Stomach (tissue), 9 donors: ENCODE measurements around the gene PTPRF. TPM values are rescaled to one million over a fixed set of nuclear protein-coding genes. Genes with fewer than 3 reads are reported as not detected.

Source experiments
- DNase-seq, 2 donors: peaks; one replicate each; pipeline versions ENCODE4 v3.0.0 to v3.0.0-alpha.2; 2013 to 2019
- H3K27ac ChIP-seq, 5 donors: fragments of 200-600 bp in 4 of 5; sonication (generic) in 4 of 5; one replicate each; pipeline ENCODE4 v1.5.1; 2013 to 2019; ENCODE audit warnings: mild to moderate bottlenecking in 1 of 5, moderate library complexity in 1 of 5
- H3K27me3 ChIP-seq, 3 donors: fragments of 200-600 bp; sonication (generic); one replicate each; pipeline ENCODE4 v1.5.1; 2017 to 2019; ENCODE audit warnings: mixed run types in 1 of 3
- H3K36me3 ChIP-seq, 4 donors: fragments of 200-600 bp; sonication (generic); 1 replicate in 3 of 4; 2 replicates in 1 of 4; pipeline ENCODE4 v1.5.1; 2016 to 2019
- H3K4me1 ChIP-seq, 4 donors: fragments of 200-600 bp; sonication (generic); one replicate each; pipeline ENCODE4 v1.5.1; 2016 to 2019
- H3K4me3 ChIP-seq, 4 donors: fragments of 200-600 bp; sonication (generic) in 3 of 4; one replicate each; pipeline ENCODE4 v1.5.1; 2016 to 2019; ENCODE audit warnings: mild to moderate bottlenecking in 1 of 4
- H3K9me3 ChIP-seq, 4 donors: fragments of 200-600 bp; sonication (generic); one replicate each; pipeline ENCODE4 v1.5.1; 2016 to 2019
- EP300 ChIP-seq: sonication (generic); formaldehyde crosslinking; IDR thresholded peaks from one replicate; pipeline ENCODE4 v1.6.1; 2017; ENCODE audit warnings: antibody characterized with exemption
- POLR2A ChIP-seq, 4 donors: fragments of 450-650 bp; IDR thresholded peaks; one replicate each; pipeline ENCODE4 v1.6.1; 2016; ENCODE audit warnings: antibody characterized with exemption in 4 of 4, control low read depth in 2 of 4, mild to moderate bottlenecking in 1 of 4, moderate library complexity in 1 of 4
- POLR2AphosphoS5 ChIP-seq, 3 donors: sonication (generic); formaldehyde crosslinking; IDR thresholded peaks; one replicate each; pipeline ENCODE4 v1.6.1; 2016; ENCODE audit warnings: antibody characterized with exemption in 3 of 3
- WGBS, 5 donors: extraction: QIAGEN DNeasy Blood & Tissue Kit in 3 of 5; methylation state at CpG; one replicate each; pipeline versions ENCODE4 v1.1.5 to v1.1.7; 2013 to 2018; 5-methylcytosine and 5-hydroxymethylcytosine counted together
- intact Hi-C: fragments of 100-400 bp; cut with DNase I; formaldehyde crosslinking; loops from one replicate; pipeline ENCODE4 v1.15.1; 2023; ENCODE audit warnings: low total_unique reads
- polyA plus RNA-seq, 3 donors: library from polyadenylated mRNA; stranded (reverse); fragments of 200-250 nt; gene quantifications; one replicate each; pipeline ENCODE4 v1.2.3, GENCODE V29; 2013
- total RNA-seq, 5 donors: library from RNA; depleted of rRNA; stranded (reverse); fragments of >200 nt; gene quantifications; one replicate each; pipeline versions ENCODE4 v1.1.0 to v1.2.3, GENCODE V29; 2014 to 2016
- TF ChIP-seq, protein P1 (sequence below), 7 experiments: fragments of 450-650 bp in 4 of 7; fragments of 200-600 bp in 3 of 7; sonication (generic) in 3 of 7; IDR thresholded peaks; one replicate each; pipeline ENCODE4 v1.5.1; 2016 to 2019; ENCODE audit warnings: antibody characterized with exemption in 7 of 7, control low read depth in 2 of 7, mild to moderate bottlenecking in 1 of 7
- donor health status: healthy with polysubstance abuse.
- donor health status: Bipolar disorder and iron deficiency.
- donor health status: healthy.

The PTPRF gene
- total and polyA plus RNA-seq, 8 donors: 11.3 to 282 (median 82.0) TPM

DNA sequence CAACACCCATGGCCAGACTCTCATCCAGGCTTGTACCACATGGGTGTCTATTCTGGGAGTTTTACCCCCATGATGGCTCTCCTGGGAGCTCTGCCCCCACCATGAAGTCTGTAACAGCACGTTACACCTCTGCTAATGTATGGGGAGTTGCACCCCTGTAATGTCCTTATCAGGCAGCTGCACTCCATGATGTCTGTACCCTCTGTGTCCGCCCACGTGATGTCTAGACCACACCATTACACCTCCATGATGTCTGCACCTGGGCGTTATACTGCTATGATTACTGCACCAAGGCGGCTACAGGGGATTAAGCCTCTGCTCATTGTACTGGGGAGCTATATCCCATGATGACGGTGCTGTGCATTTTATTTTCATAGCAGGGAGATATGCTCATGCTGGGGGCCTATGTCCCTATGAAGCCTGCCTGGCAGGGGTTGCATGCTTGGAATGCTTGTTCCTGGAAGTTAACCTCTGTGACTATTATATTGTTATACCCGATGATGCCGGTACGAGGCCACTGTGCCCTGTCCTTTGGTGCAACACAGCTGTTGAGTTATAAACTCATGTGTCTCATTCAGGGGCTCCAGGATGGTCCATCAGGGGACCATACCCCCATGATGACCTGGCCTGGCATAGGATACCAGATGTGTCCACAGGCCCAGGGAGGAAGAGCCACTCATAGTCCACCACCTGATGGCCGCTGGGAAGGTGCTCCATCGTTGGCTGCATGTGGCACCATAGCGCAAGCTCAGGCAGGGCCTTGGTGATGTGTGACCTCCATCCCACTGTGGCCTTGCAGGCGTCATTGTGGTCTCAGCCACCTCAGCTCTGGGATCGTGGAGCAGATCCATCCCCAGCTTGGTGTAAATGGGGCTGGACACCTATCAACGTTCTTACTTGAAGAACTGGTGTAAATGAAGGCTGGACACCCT is 12.1 kb downstream of the PTPRF start:
- Histone ChIP-seq H3K27ac (peak overlapping the region; percentile 71 to 92 (median 87)), H3K4me1 (peaks cover 88 to 100% (median 99%) of the 10 kb centered on the region in 4 donors), H3K27me3 (no peaks in the 10 kb centered on the region), H3K36me3 (peaks cover 5 to 8% (median 7%) of the 10 kb centered on the region in 4 donors), H3K9me3 (no peaks in the 10 kb centered on the region), H3K4me3 (no peak overlapping the region)
- TF ChIP-seq, protein P1, sequence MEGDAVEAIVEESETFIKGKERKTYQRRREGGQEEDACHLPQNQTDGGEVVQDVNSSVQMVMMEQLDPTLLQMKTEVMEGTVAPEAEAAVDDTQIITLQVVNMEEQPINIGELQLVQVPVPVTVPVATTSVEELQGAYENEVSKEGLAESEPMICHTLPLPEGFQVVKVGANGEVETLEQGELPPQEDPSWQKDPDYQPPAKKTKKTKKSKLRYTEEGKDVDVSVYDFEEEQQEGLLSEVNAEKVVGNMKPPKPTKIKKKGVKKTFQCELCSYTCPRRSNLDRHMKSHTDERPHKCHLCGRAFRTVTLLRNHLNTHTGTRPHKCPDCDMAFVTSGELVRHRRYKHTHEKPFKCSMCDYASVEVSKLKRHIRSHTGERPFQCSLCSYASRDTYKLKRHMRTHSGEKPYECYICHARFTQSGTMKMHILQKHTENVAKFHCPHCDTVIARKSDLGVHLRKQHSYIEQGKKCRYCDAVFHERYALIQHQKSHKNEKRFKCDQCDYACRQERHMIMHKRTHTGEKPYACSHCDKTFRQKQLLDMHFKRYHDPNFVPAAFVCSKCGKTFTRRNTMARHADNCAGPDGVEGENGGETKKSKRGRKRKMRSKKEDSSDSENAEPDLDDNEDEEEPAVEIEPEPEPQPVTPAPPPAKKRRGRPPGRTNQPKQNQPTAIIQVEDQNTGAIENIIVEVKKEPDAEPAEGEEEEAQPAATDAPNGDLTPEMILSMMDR (IDR thresholded peaks at IDR 0.05): no peak
- TF ChIP-seq EP300 (no peak), POLR2A (IDR thresholded peaks at IDR 0.05) (no peak), POLR2AphosphoS5 (IDR thresholded peaks at IDR 0.05) (no peak)
- DNase-seq: no peak
- 65 to 80% (median 76%) methylated on average over 12 to 15 of the region's 15 CpGs for WGBS, 5 donors
- intact Hi-C loops: no loop called here

DNA sequence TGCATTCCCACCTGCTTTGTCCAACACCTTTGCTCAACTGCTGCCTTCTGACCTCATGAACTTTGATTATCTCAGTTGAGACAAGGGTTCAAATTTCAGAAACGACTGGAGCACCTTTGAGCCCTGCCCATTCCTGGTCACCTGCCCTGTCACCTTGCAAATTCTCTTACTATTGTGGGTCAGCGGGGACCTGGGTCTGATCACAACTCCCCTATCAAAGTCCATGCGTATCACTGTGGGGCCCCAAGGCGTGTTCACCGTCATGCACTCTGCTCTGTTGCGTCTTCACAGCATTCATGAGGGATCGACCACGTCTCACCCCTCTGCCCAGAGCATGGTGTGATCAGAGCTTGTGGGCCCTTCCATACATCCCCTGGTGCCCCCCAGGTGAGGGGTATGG is 12.9 kb downstream of the PTPRF start:
- intact Hi-C loops: no loop called here
- 57 to 79% (median 66%) methylated on average over 8 of the region's 8 CpGs for WGBS, 5 donors
- peaks cover 89 to 100% (median 99%) of the 10 kb centered on the region in 4 donors for H3K4me1 ChIP-seq

DNA sequence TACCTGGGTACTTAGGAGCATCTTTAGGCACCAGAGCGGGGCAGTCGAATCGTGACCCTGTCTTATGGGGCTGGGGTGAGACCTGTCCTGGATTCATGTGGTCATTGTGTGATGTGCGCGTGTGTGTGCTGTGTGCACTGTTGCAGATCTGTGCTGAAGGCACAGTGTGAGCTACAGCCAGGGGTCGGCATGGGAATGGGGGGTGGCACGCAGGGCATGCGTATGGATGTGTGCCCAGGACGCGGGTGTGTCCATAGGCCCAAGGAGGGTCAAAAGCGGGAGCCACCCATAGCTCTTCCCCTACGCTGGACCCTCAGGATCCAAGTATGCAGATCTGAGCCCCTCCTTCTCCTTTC is 14.6 kb downstream of the PTPRF start:
- Histone ChIP-seq H3K36me3 (no peaks in the 10 kb centered on the region), H3K9me3 (no peaks in the 10 kb centered on the region), H3K4me1 (peaks cover 99 to 100% (median 100%) of the 10 kb centered on the region in 4 donors), H3K4me3 (no peak overlapping the region), H3K27ac (peak overlapping the region; percentile 71 to 92 (median 87)), H3K27me3 (no peaks in the 10 kb centered on the region)
- TF ChIP-seq EP300 (no peak), POLR2AphosphoS5 (IDR thresholded peaks at IDR 0.05) (no peak), POLR2A (IDR thresholded peaks at IDR 0.05) (no peak)
- TF ChIP-seq, protein P1 (IDR thresholded peaks at IDR 0.05): no peak
- 48 to 79% (median 62%) methylated on average over 6 to 12 of the region's 12 CpGs for WGBS, 5 donors
- no peak for DNase-seq
- intact Hi-C loops: no loop called here

More for the DNA sequence above, 12.9 kb downstream of the PTPRF start:
- Histone ChIP-seq H3K36me3 (peaks cover 2 to 7% (median 5%) of the 10 kb centered on the region in 4 donors), H3K9me3 (no peaks in the 10 kb centered on the region), H3K27ac (peak overlapping the region; percentile 43 to 92 (median 87)), H3K4me3 (no peak overlapping the region), H3K27me3 (no peaks in the 10 kb centered on the region)
- DNase-seq: no peak
- TF ChIP-seq, protein P1 (IDR thresholded peaks at IDR 0.05): no peak
- TF ChIP-seq POLR2A (IDR thresholded peaks at IDR 0.05): no peak
- TF ChIP-seq POLR2AphosphoS5 (IDR thresholded peaks at IDR 0.05): no peak
- no peak for TF ChIP-seq EP300

DNA sequence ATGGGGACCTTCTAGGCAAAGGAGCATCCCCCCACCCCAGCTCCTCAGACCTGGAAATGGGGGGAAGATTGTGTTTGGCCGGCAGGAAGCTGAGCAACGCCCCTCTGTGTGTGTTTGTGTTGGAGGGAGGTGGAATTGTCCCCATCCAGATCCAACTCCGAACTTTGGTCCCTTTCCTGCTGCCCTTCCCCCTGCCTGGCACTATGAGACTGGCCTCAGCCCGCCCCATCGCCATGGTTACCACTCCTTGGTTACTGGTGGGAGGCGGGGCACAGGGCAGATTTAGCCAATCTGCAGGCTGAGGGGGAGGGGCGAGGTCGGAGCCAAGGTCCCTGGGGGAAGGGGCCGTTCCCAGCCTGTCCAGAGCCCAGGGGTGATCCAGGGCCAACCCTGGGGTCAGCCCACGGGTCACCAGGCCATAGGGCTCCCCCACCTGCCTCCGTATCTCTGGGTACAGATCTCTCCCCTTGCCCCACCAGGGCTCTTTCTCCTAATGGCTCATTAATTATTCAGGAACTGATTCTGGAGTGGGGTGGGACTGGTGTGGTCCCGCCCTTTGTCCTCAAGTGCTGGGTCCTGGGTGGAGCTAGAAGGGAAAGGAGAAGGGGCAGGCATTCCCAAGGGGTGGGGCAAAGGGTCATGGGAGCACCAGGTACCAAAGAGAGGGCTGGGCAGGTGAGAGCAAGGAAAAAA is 15.2 kb downstream of the PTPRF start:
- TF ChIP-seq EP300 (no peak), POLR2AphosphoS5 (IDR thresholded peaks at IDR 0.05) (peak; percentile 23 to 60 (median 25))
- no peaks in the 10 kb centered on the region for H3K27me3 ChIP-seq
- no peaks in the 10 kb centered on the region for H3K36me3 ChIP-seq
- peak; percentile 95 to 97 for DNase-seq
- 21 to 39% (median 27%) methylated on average over 8 to 12 of the region's 12 CpGs for WGBS, 5 donors
- H3K27ac ChIP-seq: peak overlapping the region; percentile 71 to 92 (median 87)
- no peaks in the 10 kb centered on the region for H3K9me3 ChIP-seq
- intact Hi-C loops: no loop called here
- H3K4me1 ChIP-seq: peaks cover 99 to 100% (median 100%) of the 10 kb centered on the region in 4 donors
- H3K4me3 ChIP-seq: peak overlapping the region in 1 of 4 donors; percentile 9
